Breast epithelium (tissue), 4 donors: ENCODE measurements around the gene FOXN4. TPM values are rescaled to one million over a fixed set of nuclear protein-coding genes. Genes with fewer than 3 reads are reported as not detected.
"Not testable (repeated sequence)": the region's sequence is repeated elsewhere in the genome, so short reads cannot be mapped to it uniquely, and the experiment has no call there.

ENCODE experiments used
- DNase-seq, 2 donors: peaks; one replicate each; pipeline ENCODE4 v3.0.0-alpha.2; 2019; ENCODE audit warnings: low spot score in 2 of 2
- H3K27ac ChIP-seq, 2 donors: fragments of 200-600 bp; sonication (generic) in 1 of 2; one replicate each; pipeline ENCODE4 v1.5.1; 2016 to 2019; ENCODE audit warnings: mild to moderate bottlenecking in 1 of 2
- H3K27me3 ChIP-seq, 2 donors: fragments of 200-600 bp; sonication (generic) in 1 of 2; one replicate each; pipeline versions ENCODE4 v1.5.1 to v1.6.0; 2017 to 2019; ENCODE audit warnings: control low read depth in 1 of 2, mild to moderate bottlenecking in 1 of 2
- H3K36me3 ChIP-seq: fragments of 200-600 bp; one replicate; pipeline ENCODE4 v1.5.1; 2019
- H3K4me1 ChIP-seq, 2 donors: fragments of 200-600 bp; sonication (generic); one replicate each; pipeline ENCODE4 v1.5.1; 2016 to 2019; ENCODE audit warnings: control low read depth in 1 of 2
- H3K4me3 ChIP-seq, 3 donors: fragments of 200-600 bp; sonication (generic); 1 replicate in 2 of 3; 2 replicates in 1 of 3; pipeline ENCODE4 v1.5.1; 2016 to 2019; ENCODE audit warnings: mild to moderate bottlenecking in 3 of 3, moderate library complexity in 2 of 3
- H3K9me3 ChIP-seq, 2 donors: fragments of 200-600 bp; sonication (generic) in 1 of 2; one replicate each; pipeline ENCODE4 v1.5.1; 2016 to 2019; ENCODE audit warnings: control low read depth in 1 of 2
- POLR2A ChIP-seq: fragments of 450-650 bp; IDR thresholded peaks from one replicate; pipeline ENCODE4 v1.6.1; 2016; ENCODE audit warnings: antibody characterized with exemption, mild to moderate bottlenecking, moderate library complexity
- POLR2AphosphoS5 ChIP-seq, 3 donors: sonication (generic); formaldehyde crosslinking; IDR thresholded peaks; one replicate each; pipeline ENCODE4 v1.6.1; 2017; ENCODE audit warnings: antibody characterized with exemption in 3 of 3
- intact Hi-C: fragments of 100-400 bp; cut with DNase I; formaldehyde crosslinking; loops from one replicate; pipeline ENCODE4 v1.15.1; 2023; ENCODE audit warnings: low total_unique reads
- total RNA-seq, 3 donors: library from RNA; depleted of rRNA; stranded (reverse); fragments of >200 nt; gene quantifications; one replicate each; pipeline ENCODE4 v1.1.0, GENCODE V29; 2016
- TF ChIP-seq, protein P1 (sequence below), 3 donors: fragments of 450-650 bp; IDR thresholded peaks; one replicate each; pipeline ENCODE4 v1.5.1; 2016 to 2017; ENCODE audit warnings: antibody characterized with exemption in 3 of 3, mild to moderate bottlenecking in 3 of 3, moderate library complexity in 3 of 3

Gene FOXN4
- total RNA-seq, 3 donors from 2014 or later, result not detected

DNA sequence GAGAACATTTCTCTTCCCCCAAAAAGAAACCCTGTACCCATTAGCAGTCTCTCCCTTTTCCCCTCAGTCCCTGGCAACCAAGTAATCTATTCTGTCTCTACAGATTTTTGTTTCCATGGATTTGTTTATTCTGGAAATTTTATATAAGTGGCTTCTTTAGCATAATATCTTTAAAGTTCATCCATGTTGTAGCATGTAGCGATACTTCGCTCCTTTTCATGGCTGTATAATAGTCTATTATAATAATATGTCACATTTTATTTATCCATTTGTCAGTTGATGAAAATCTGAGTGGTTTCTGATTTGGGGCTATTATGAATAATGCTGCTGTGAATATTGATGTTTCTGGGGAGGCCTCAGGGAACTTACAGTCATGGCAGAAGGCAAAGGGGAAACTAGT is 25.8 kb upstream of the FOXN4 start:
- intact Hi-C loops, result no loop called here
- no peaks in the 10 kb centered on the region for H3K27me3 ChIP-seq

GRCh38 chr12:109331301-109331952 is 22.3 kb upstream of the FOXN4 start:
- Histone ChIP-seq H3K4me1 (no peaks in the 10 kb centered on the region), H3K27ac (no peak overlapping the region), H3K4me3 (no peak overlapping the region), H3K36me3 (no peaks in the 10 kb centered on the region), H3K9me3 (no peaks in the 10 kb centered on the region), H3K27me3 (no peaks in the 10 kb centered on the region)
- TF ChIP-seq, protein P1, sequence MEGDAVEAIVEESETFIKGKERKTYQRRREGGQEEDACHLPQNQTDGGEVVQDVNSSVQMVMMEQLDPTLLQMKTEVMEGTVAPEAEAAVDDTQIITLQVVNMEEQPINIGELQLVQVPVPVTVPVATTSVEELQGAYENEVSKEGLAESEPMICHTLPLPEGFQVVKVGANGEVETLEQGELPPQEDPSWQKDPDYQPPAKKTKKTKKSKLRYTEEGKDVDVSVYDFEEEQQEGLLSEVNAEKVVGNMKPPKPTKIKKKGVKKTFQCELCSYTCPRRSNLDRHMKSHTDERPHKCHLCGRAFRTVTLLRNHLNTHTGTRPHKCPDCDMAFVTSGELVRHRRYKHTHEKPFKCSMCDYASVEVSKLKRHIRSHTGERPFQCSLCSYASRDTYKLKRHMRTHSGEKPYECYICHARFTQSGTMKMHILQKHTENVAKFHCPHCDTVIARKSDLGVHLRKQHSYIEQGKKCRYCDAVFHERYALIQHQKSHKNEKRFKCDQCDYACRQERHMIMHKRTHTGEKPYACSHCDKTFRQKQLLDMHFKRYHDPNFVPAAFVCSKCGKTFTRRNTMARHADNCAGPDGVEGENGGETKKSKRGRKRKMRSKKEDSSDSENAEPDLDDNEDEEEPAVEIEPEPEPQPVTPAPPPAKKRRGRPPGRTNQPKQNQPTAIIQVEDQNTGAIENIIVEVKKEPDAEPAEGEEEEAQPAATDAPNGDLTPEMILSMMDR (IDR thresholded peaks at IDR 0.05), result no peak
- no peak for TF ChIP-seq POLR2A
- no peak for TF ChIP-seq POLR2AphosphoS5 (IDR thresholded peaks at IDR 0.05)
- intact Hi-C loops, result no loop called here
- DNase-seq, result no peak

More for the DNA sequence above, 25.8 kb upstream of the FOXN4 start:
- H3K9me3 ChIP-seq, result no peaks in the 10 kb centered on the region
- H3K4me1 ChIP-seq, result no peaks in the 10 kb centered on the region
- H3K4me3 ChIP-seq, result no peak overlapping the region
- TF ChIP-seq, protein P1 (IDR thresholded peaks at IDR 0.05), result no peak
- TF ChIP-seq POLR2AphosphoS5 (IDR thresholded peaks at IDR 0.05) (no peak), POLR2A (no peak)
- no peak for DNase-seq
- no peaks in the 10 kb centered on the region for H3K36me3 ChIP-seq
- H3K27ac ChIP-seq, result no peak overlapping the region

GRCh38 chr12:109330282-109331230 is 21.5 kb upstream of the FOXN4 start:
- no peak for DNase-seq
- intact Hi-C loops, result no loop called here
- Histone ChIP-seq H3K9me3 (no peaks in the 10 kb centered on the region), H3K36me3 (no peaks in the 10 kb centered on the region), H3K4me3 (no peak overlapping the region), H3K4me1 (no peaks in the 10 kb centered on the region), H3K27me3 (no peaks in the 10 kb centered on the region), H3K27ac (no peak overlapping the region)
- TF ChIP-seq POLR2AphosphoS5 (IDR thresholded peaks at IDR 0.05) (no peak), POLR2A (no peak)
- TF ChIP-seq, protein P1 (IDR thresholded peaks at IDR 0.05), result no peak

DNA sequence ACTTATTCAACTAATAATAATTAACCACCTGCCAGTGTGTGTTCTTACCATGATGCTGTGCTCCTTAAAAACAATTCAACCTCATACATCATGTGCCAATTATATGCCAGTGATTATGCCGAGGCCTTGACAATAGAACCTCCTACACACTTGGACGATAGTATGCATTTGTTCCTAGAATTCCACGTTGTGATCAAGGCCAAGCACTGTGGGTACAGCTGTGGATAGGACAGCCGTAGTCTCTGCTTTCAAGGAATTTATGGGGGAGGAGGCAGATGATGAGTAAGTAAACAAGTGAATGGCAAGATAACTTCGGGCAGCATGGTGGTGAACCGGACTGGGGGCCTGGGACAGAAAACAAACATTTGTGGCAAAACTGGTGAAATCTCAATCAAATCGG is 20.6 kb upstream of the FOXN4 start:
- Histone ChIP-seq H3K9me3 (no peaks in the 10 kb centered on the region), H3K4me3 (no peak overlapping the region), H3K27me3 (no peaks in the 10 kb centered on the region), H3K36me3 (no peaks in the 10 kb centered on the region), H3K27ac (no peak overlapping the region), H3K4me1 (no peaks in the 10 kb centered on the region)
- TF ChIP-seq, protein P1 (IDR thresholded peaks at IDR 0.05), result no peak
- TF ChIP-seq POLR2A (no peak), POLR2AphosphoS5 (IDR thresholded peaks at IDR 0.05) (no peak)
- no peak for DNase-seq
- intact Hi-C loops, result no loop called here

- Histone ChIP-seq H3K27ac (no peak overlapping the region), H3K36me3 (no peaks in the 10 kb centered on the region), H3K4me1 (no peaks in the 10 kb centered on the region), H3K9me3 (no peaks in the 10 kb centered on the region), H3K27me3 (no peaks in the 10 kb centered on the region), H3K4me3 (no peak overlapping the region)
- no peak for DNase-seq
- no peak for TF ChIP-seq POLR2A
- TF ChIP-seq, protein P1 (IDR thresholded peaks at IDR 0.05), result no peak
- TF ChIP-seq POLR2AphosphoS5 (IDR thresholded peaks at IDR 0.05), result no peak
- intact Hi-C loops, result no loop called here
These were observed 19.9 kb upstream of the FOXN4 start for GRCh38 chr12:109329003-109329402.

- DNase-seq, H3K27ac ChIP-seq, H3K9me3 ChIP-seq, H3K4me3 ChIP-seq, intact Hi-C loops, H3K4me1 ChIP-seq, H3K27me3 ChIP-seq, H3K36me3 ChIP-seq: not testable (repeated sequence)
These were observed 12.2 kb upstream of the FOXN4 start for GRCh38 chr12:109321294-109321693.
